PC-9 (cell line): ENCODE data around the gene ARHGAP32. TPM values are rescaled to one million over a fixed set of nuclear protein-coding genes. Genes with fewer than 3 reads are reported as not detected.

Source experiments
- BruUV-seq: library from RNA; stranded (reverse); fragments of 400-500 nt; replicated peaks from 2 replicates; lab custom pipeline; 2021; lab: Mats Ljungman, UMichigan
- CTCF ChIA-PET: fragments of 300-600 bp; sonication (Branson Sonifier 250); formaldehyde crosslinking; loops from one replicate; lab custom pipeline; 2022; ENCODE audit warnings: antibody characterized with exemption; lab: Charles Lee
- POLR2A ChIA-PET: fragments of 300-600 bp; sonication (Branson Sonifier 250); formaldehyde crosslinking; loops from one replicate; lab custom pipeline; 2022; ENCODE audit warnings: antibody characterized with exemption; ENCODE audit not compliant: unreplicated experiment; lab: Charles Lee
- DNase-seq, 2 experiments: peaks; one replicate each; pipeline versions ENCODE4 v3.0.0 to v3.0.0-alpha.2; 2015 to 2022; ENCODE audit warnings: mixed read lengths in 1 of 2
- H2AFZ ChIP-seq: fragments of 200-600 bp; sonication (generic); 2 replicates; pipeline ENCODE4 v1.8.1; 2017; ENCODE audit warnings: antibody characterized with exemption
- H3F3A ChIP-seq: fragments of 200-600 bp; sonication (generic); 2 replicates; pipeline ENCODE4 v1.8.1; 2017; ENCODE audit warnings: antibody characterized with exemption, mild to moderate bottlenecking, low read depth; ENCODE audit not compliant: insufficient read depth
- H3K27ac ChIP-seq: fragments of 200-600 bp; sonication (generic); 2 replicates; pipeline ENCODE4 v1.6.1; 2016; ENCODE audit warnings: mixed run types
- H3K27me3 ChIP-seq: fragments of 200-600 bp; sonication (generic); 2 replicates; pipeline ENCODE4 v1.6.1; 2016; ENCODE audit warnings: low read depth, mixed run types; ENCODE audit not compliant: insufficient read depth
- H3K36me3 ChIP-seq: fragments of 200-600 bp; sonication (generic); 2 replicates; pipeline ENCODE4 v1.6.1; 2016; ENCODE audit warnings: low read depth, mixed run types
- H3K4me1 ChIP-seq: fragments of 200-600 bp; sonication (generic); replicated peaks from 2 replicates; pipeline ENCODE4 v1.6.1; 2016; ENCODE audit warnings: mixed run types; ENCODE audit not compliant: insufficient read depth
- H3K4me2 ChIP-seq: fragments of 200-600 bp; sonication (generic); 2 replicates; pipeline ENCODE4 v1.6.1; 2017; ENCODE audit warnings: mixed run types
- H3K4me3 ChIP-seq: fragments of 200-600 bp; sonication (generic); 2 replicates; pipeline ENCODE4 v1.6.1; 2016; ENCODE audit warnings: mixed run types
- H3K79me2 ChIP-seq: fragments of 200-600 bp; sonication (generic); 2 replicates; pipeline ENCODE4 v1.6.1; 2017; ENCODE audit warnings: low read depth, mixed run types
- H3K9me2 ChIP-seq: fragments of 200-600 bp; sonication (generic); 2 replicates; pipeline ENCODE4 v1.8.1; 2017; ENCODE audit warnings: mild to moderate bottlenecking; ENCODE audit not compliant: insufficient read depth
- H3K9me3 ChIP-seq: fragments of 200-600 bp; sonication (generic); 2 replicates; pipeline ENCODE4 v1.8.1; 2016; ENCODE audit warnings: low read depth; ENCODE audit not compliant: insufficient read depth
- H4K20me1 ChIP-seq: fragments of 200-600 bp; sonication (generic); 2 replicates; pipeline ENCODE4 v1.8.1; 2017; ENCODE audit not compliant: insufficient read depth
- CTCF ChIP-seq: fragments of 200-600 bp; sonication (generic); conservative IDR thresholded peaks from 2 replicates; pipeline ENCODE4 v1.6.1; 2017; ENCODE audit warnings: mixed run types, antibody characterized with exemption, mild to moderate bottlenecking, moderate library complexity
- EZH2 ChIP-seq: fragments of 200-600 bp; sonication (generic); IDR thresholded peaks from 2 replicates; pipeline ENCODE4 v1.8.0; 2017; ENCODE audit warnings: antibody characterized with exemption, low read depth
- intact Hi-C: fragments of 100-400 bp; cut with micrococcal nuclease; formaldehyde crosslinking; loops from one replicate; pipeline ENCODE4 v1.10.0; 2022; ENCODE audit not compliant: unreplicated experiment
- total RNA-seq: library from RNA; stranded (reverse); gene quantifications from 2 replicates; pipeline ENCODE4 v1.2.3, GENCODE V29; 2021

The ARHGAP32 gene
- total RNA-seq, 1 experiment from 2014 or later, result 35.1 TPM

GRCh38 chr11:129119036-129119435, 73.1 kb downstream of the ARHGAP32 start:
- Histone ChIP-seq H2AFZ (no peak overlapping the region), H3K36me3 (0 out of 2 replicates have a peak, but pooled peaks cover 6% of the 10 kb centered on the region), H4K20me1 (no peaks in the 10 kb centered on the region), H3K9me3 (no peaks in the 10 kb centered on the region), H3K4me3 (no peak overlapping the region), H3K9me2 (no peaks in the 10 kb centered on the region; the same call in 1 of the 2 replicates), H3K79me2 (peaks cover 11% of the 10 kb centered on the region; the same call in 1 of the 2 replicates), H3K27ac (no peak overlapping the region), H3K27me3 (no peaks in the 10 kb centered on the region), H3K4me1 (peaks cover 22% of the 10 kb centered on the region), H3K4me2 (no peak overlapping the region), H3F3A (peaks cover 18% of the 10 kb centered on the region)
- intact Hi-C loops, result no loop called here
- no TSS peak for BruUV-seq
- no peak for DNase-seq
- POLR2A ChIA-PET, result interaction anchor here (0.6 kb wide), 1 partner anchor 220 kb away, joined by 5 read pairs; no protein-coding TSS in a partner anchor
- TF ChIP-seq CTCF, result no peak
- no peak for TF ChIP-seq EZH2
- CTCF ChIA-PET, result interaction anchor here (0.7 to 1.2 kb wide), 2 partner anchors 31 to 213 kb away, joined by 3 read pairs; no protein-coding TSS in a partner anchor

GRCh38 chr11:129117595-129118350, 74.4 kb downstream of the ARHGAP32 start:
- Histone ChIP-seq H3K79me2 (peaks cover 11% of the 10 kb centered on the region; the same call in 1 of the 2 replicates), H2AFZ (no peak overlapping the region), H4K20me1 (no peaks in the 10 kb centered on the region), H3K36me3 (no peaks in the 10 kb centered on the region), H3K9me2 (no peaks in the 10 kb centered on the region; the same call in 1 of the 2 replicates), H3K27ac (no peak overlapping the region), H3F3A (peaks cover 18% of the 10 kb centered on the region), H3K4me1 (peaks cover 22% of the 10 kb centered on the region), H3K4me2 (0 out of 2 replicates have a peak overlapping the region, but pooled peaks have one; percentile 4), H3K4me3 (no peak overlapping the region), H3K27me3 (no peaks in the 10 kb centered on the region), H3K9me3 (no peaks in the 10 kb centered on the region)
- intact Hi-C loops, result loop anchor here (1.0 to 2.0 kb wide), 5 partner anchors 162 to 634 kb away; no protein-coding TSS in a partner anchor
- DNase-seq, result peak; percentile 40 to 66
- TF ChIP-seq CTCF, result peak; percentile 95
- TF ChIP-seq EZH2, result no peak
- BruUV-seq, result no TSS peak
- CTCF ChIA-PET, result interaction anchor here (0.7 kb wide), 1 partner anchor 118 kb away, joined by 4 read pairs; no protein-coding TSS in a partner anchor
- POLR2A ChIA-PET, result no interaction called here

GRCh38 chr11:129115652-129116586, 76.2 kb downstream of the ARHGAP32 start:
- TF ChIP-seq CTCF (no peak), EZH2 (no peak)
- Histone ChIP-seq H3K4me2 (peak overlapping the region; percentile 52), H3K9me2 (no peaks in the 10 kb centered on the region; the same call in 1 of the 2 replicates), H3K79me2 (peaks cover 11% of the 10 kb centered on the region; the same call in 1 of the 2 replicates), H2AFZ (no peak overlapping the region), H4K20me1 (no peaks in the 10 kb centered on the region), H3K9me3 (no peaks in the 10 kb centered on the region), H3K36me3 (no peaks in the 10 kb centered on the region), H3K4me1 (peaks cover 22% of the 10 kb centered on the region), H3F3A (peaks cover 18% of the 10 kb centered on the region), H3K27ac (peak overlapping the region; percentile 68), H3K4me3 (no peak overlapping the region), H3K27me3 (no peaks in the 10 kb centered on the region)
- CTCF ChIA-PET, result interaction anchor here (0.6 kb wide), 2 partner anchors 8 to 159 kb away, joined by 3 to 5 read pairs; no protein-coding TSS in a partner anchor
- BruUV-seq, result no TSS peak
- intact Hi-C loops, result loop anchor here (2.0 kb wide), 2 partner anchors 91 to 231 kb away; no protein-coding TSS in a partner anchor
- DNase-seq, result peak; percentile 1 to 77
- POLR2A ChIA-PET, result interaction anchor here (0.5 kb wide), 1 partner anchor 455 kb away, joined by 4 read pairs; no protein-coding TSS in a partner anchor
